Colonic mucosa (tissue), 4 donors: ENCODE results near the gene BLOC1S1. TPM values are rescaled to one million over a fixed set of nuclear protein-coding genes. Genes with fewer than 3 reads are reported as not detected.

ENCODE experiments used
- DNase-seq: peaks from one replicate; pipeline ENCODE4 v3.0.0-alpha.2; 2020
- H3K27ac ChIP-seq: fragments of 200-600 bp; one replicate; pipeline ENCODE4 v1.8.0; 2021
- H3K27me3 ChIP-seq: fragments of 200-600 bp; one replicate; pipeline ENCODE4 v1.8.0; 2021
- H3K36me3 ChIP-seq: fragments of 200-600 bp; one replicate; pipeline ENCODE4 v1.8.0; 2021
- H3K4me1 ChIP-seq: fragments of 200-600 bp; one replicate; pipeline ENCODE4 v1.8.0; 2021; ENCODE audit warnings: mild to moderate bottlenecking
- H3K4me3 ChIP-seq: fragments of 200-600 bp; one replicate; pipeline ENCODE4 v1.8.0; 2021
- H3K9ac ChIP-seq, 2 donors: one replicate each; pipeline ENCODE4 v1.7.0; 2013; ENCODE audit warnings: control low read depth in 2 of 2, low read depth in 2 of 2, low read length in 2 of 2
- H3K9me3 ChIP-seq: fragments of 200-600 bp; one replicate; pipeline ENCODE4 v1.8.0; 2021
- intact Hi-C: fragments of 100-400 bp; cut with DNase I; formaldehyde crosslinking; loops from one replicate; pipeline ENCODE4 v1.14.1; 2022
- total RNA-seq, 2 donors: library from RNA; stranded (reverse); fragmentation: NEBNext Ultra II Directional in 1 of 2; extraction: Animal tissue kit (Norgen Biotek cat#: 25700) in 1 of 2; gene quantifications; one replicate each; pipeline ENCODE4 v1.2.1, GENCODE V29; 2021
- TF ChIP-seq, protein P1 (sequence below): fragments of 200-600 bp; IDR thresholded peaks from one replicate; pipeline ENCODE4 v1.8.0; 2022; ENCODE audit warnings: antibody characterized with exemption, mild to moderate bottlenecking
- donor health status: healthy.
- donor health status: DM: no; HTN: no; CAD: no.
- donor health status: DM: no; HTN: no; CAD: no.

The BLOC1S1 gene
- total RNA-seq, 2 donors from 2014 or later: 214 to 242 TPM

GRCh38 chr12:55688716-55689655 is 26.9 kb upstream of the BLOC1S1 start:
- Histone ChIP-seq H3K9me3 (no peaks in the 10 kb centered on the region), H3K36me3 (no peaks in the 10 kb centered on the region), H3K27me3 (no peaks in the 10 kb centered on the region), H3K9ac (no peak overlapping the region), H3K4me1 (no peaks in the 10 kb centered on the region), H3K4me3 (no peak overlapping the region), H3K27ac (no peak overlapping the region)
- TF ChIP-seq, protein P1, sequence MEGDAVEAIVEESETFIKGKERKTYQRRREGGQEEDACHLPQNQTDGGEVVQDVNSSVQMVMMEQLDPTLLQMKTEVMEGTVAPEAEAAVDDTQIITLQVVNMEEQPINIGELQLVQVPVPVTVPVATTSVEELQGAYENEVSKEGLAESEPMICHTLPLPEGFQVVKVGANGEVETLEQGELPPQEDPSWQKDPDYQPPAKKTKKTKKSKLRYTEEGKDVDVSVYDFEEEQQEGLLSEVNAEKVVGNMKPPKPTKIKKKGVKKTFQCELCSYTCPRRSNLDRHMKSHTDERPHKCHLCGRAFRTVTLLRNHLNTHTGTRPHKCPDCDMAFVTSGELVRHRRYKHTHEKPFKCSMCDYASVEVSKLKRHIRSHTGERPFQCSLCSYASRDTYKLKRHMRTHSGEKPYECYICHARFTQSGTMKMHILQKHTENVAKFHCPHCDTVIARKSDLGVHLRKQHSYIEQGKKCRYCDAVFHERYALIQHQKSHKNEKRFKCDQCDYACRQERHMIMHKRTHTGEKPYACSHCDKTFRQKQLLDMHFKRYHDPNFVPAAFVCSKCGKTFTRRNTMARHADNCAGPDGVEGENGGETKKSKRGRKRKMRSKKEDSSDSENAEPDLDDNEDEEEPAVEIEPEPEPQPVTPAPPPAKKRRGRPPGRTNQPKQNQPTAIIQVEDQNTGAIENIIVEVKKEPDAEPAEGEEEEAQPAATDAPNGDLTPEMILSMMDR: no peak
- DNase-seq: no peak
- intact Hi-C loops: no loop called here

DNA sequence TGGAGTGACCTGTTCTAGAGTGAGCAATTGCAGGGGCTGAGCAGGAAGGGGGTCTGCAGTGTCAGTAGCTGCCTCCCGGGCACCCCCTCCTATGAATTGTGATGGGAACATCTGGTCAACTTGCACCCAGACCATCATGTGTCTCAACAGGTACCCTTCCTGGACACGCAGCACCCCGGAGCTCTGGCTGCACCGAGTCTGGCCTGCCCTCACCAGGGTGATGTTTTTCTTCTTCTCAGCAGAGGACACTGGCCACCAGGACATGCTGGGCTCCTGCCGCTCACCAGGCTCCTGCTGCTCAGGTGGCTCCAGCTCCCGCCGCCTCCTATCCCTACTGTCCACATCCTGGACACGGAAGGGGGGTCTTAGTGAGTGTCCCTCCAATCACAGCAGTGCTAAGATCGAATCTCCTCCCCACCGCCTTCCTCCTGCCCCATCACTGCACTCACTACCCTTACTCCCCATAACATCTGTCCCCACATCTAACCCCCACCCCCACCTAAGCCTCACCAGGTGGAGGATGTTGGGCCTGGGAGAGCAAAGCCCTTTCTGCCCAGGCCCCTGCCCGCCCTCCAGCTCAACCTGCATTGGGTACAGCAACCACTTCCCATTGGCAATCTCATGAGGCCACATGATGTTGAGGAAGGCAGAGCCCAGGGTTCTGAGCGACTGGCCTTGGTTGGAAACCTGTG is 23.1 kb upstream of the BLOC1S1 start:
- Histone ChIP-seq H3K4me1 (no peaks in the 10 kb centered on the region), H3K9me3 (no peaks in the 10 kb centered on the region), H3K36me3 (no peaks in the 10 kb centered on the region), H3K9ac (no peak overlapping the region), H3K27me3 (no peaks in the 10 kb centered on the region), H3K4me3 (no peak overlapping the region), H3K27ac (no peak overlapping the region)
- TF ChIP-seq, protein P1: no peak
- intact Hi-C loops: no loop called here
- no peak for DNase-seq

GRCh38 chr12:55693323-55694187 is 22.3 kb upstream of the BLOC1S1 start:
- Histone ChIP-seq H3K9ac (no peak overlapping the region), H3K27me3 (no peaks in the 10 kb centered on the region), H3K27ac (no peak overlapping the region), H3K36me3 (no peaks in the 10 kb centered on the region), H3K4me1 (no peaks in the 10 kb centered on the region), H3K9me3 (no peaks in the 10 kb centered on the region), H3K4me3 (no peak overlapping the region)
- DNase-seq: no peak
- TF ChIP-seq, protein P1: no peak
- intact Hi-C loops: no loop called here

GRCh38 chr12:55694188-55694515 is 21.7 kb upstream of the BLOC1S1 start:
- no peaks in the 10 kb centered on the region for H3K9me3 ChIP-seq
- TF ChIP-seq, protein P1: no peak
- intact Hi-C loops: no loop called here

GRCh38 chr12:55694651-55695050 is 21.2 kb upstream of the BLOC1S1 start:
- H3K36me3 ChIP-seq: no peaks in the 10 kb centered on the region
- DNase-seq: no peak
- H3K27me3 ChIP-seq: no peaks in the 10 kb centered on the region
- no peaks in the 10 kb centered on the region for H3K4me1 ChIP-seq
- intact Hi-C loops: no loop called here
- H3K9me3 ChIP-seq: no peaks in the 10 kb centered on the region
- H3K9ac ChIP-seq: no peak overlapping the region
- no peak overlapping the region for H3K4me3 ChIP-seq
- no peak overlapping the region for H3K27ac ChIP-seq
- TF ChIP-seq, protein P1: no peak

More at GRCh38 chr12:55694188-55694515, 21.7 kb upstream of the BLOC1S1 start:
- Histone ChIP-seq H3K27me3 (no peaks in the 10 kb centered on the region), H3K27ac (no peak overlapping the region), H3K4me1 (no peaks in the 10 kb centered on the region), H3K4me3 (no peak overlapping the region), H3K36me3 (no peaks in the 10 kb centered on the region), H3K9ac (no peak overlapping the region)
- DNase-seq: no peak
